ENCODE measurements around the gene EDC3. TPM values are rescaled to one million over a fixed set of nuclear protein-coding genes. Genes with fewer than 3 reads are reported as not detected.

The EDC3 gene
- total RNA-seq, 2 experiments from 2014 or later = 11.0 to 11.1 TPM

DNA sequence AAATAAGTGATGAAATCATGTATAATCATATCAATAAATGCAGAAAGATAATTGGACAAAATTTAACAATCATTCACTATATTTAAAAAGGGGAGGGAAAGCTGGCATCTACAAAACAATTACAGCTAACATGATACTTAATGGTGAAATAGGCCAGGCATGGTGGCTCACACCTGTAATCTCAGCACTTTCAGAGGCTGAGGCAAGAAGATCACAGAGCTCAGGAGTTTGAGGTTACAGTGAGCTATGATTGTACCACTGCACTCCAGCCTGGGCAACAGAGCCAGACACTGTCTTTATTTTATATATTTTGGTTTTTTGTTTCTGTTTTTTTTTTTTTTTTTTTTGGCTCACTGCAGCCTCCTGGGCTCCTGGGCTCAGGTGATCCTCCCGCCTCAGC lies 12.1 kb downstream of the EDC3 start:
- intact Hi-C loops (cut with DNase I, micrococcal nuclease) = no loop called here
- Mint-ChIP-seq H3K36me3 (ENCODE audit: low read depth) (peaks cover 40% of the 10 kb centered on the region), H3K27ac (no peak overlapping the region), H3K4me3 (no peak overlapping the region), H3K9me3 (peaks cover 2% of the 10 kb centered on the region), H3K4me1 (ENCODE audit: low read depth) (peaks cover 10% of the 10 kb centered on the region), H3K27me3 (no peaks in the 10 kb centered on the region)
- DNase-seq (no peak), ATAC-seq (ENCODE audit: poor library complexity) (no peak)
- H3K27me3 ChIP-seq (ENCODE audit: control insufficient read depth in 1 of 2, insufficient read depth in 2 of 2, low read length in 2 of 2) = no peaks in the 10 kb centered on the region
- H3K9me3 ChIP-seq (ENCODE audit: control insufficient read depth in 1 of 2, insufficient read depth in 1 of 2, low read length in 2 of 2) = no peaks in the 10 kb centered on the region
- H3K27ac ChIP-seq (ENCODE audit: low read depth in 1 of 2, low read length in 2 of 2) = no peak overlapping the region
- POLR2A ChIA-PET = no interaction called here
- no peaks in the 10 kb centered on the region for H3K4me1 ChIP-seq (ENCODE audit: insufficient read depth, low read length)
- H3K4me3 ChIP-seq (ENCODE audit: low read length) = no peak overlapping the region
- TF ChIP-seq, protein P1, sequence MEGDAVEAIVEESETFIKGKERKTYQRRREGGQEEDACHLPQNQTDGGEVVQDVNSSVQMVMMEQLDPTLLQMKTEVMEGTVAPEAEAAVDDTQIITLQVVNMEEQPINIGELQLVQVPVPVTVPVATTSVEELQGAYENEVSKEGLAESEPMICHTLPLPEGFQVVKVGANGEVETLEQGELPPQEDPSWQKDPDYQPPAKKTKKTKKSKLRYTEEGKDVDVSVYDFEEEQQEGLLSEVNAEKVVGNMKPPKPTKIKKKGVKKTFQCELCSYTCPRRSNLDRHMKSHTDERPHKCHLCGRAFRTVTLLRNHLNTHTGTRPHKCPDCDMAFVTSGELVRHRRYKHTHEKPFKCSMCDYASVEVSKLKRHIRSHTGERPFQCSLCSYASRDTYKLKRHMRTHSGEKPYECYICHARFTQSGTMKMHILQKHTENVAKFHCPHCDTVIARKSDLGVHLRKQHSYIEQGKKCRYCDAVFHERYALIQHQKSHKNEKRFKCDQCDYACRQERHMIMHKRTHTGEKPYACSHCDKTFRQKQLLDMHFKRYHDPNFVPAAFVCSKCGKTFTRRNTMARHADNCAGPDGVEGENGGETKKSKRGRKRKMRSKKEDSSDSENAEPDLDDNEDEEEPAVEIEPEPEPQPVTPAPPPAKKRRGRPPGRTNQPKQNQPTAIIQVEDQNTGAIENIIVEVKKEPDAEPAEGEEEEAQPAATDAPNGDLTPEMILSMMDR (IDR thresholded peaks at IDR 0.05) = no peak
- peaks cover 10% of the 10 kb centered on the region for H3K36me3 ChIP-seq (ENCODE audit: insufficient read depth, low read length)
- CTCF ChIA-PET = interaction anchor here (0.6 to 1.4 kb wide), 5 partner anchors 54 to 1542 kb away, joined by 3 to 5 read pairs (median 3); no protein-coding TSS in a partner anchor

DNA sequence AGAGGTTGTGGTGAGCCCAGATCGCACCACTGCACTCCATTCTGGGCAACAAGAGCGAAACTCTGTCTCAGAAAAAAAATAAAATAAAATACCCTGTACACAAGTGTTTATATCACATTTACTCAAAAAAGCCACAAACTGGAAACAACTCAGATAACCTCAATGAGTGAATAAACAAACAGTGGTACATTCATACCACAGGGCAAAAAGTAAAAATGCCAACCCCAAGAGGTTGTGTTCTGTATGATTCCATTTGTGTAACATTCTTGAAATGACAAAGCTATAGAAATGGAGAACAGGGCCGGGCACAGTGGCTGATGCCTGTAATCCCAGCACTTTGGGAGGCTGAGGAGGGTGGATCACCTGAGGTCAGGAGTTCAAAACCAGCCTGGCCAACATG lies 12.9 kb downstream of the EDC3 start:
- no peak overlapping the region for H3K27ac Mint-ChIP-seq
- POLR2A ChIA-PET = no interaction called here
- H3K27me3 Mint-ChIP-seq = no peaks in the 10 kb centered on the region

DNA sequence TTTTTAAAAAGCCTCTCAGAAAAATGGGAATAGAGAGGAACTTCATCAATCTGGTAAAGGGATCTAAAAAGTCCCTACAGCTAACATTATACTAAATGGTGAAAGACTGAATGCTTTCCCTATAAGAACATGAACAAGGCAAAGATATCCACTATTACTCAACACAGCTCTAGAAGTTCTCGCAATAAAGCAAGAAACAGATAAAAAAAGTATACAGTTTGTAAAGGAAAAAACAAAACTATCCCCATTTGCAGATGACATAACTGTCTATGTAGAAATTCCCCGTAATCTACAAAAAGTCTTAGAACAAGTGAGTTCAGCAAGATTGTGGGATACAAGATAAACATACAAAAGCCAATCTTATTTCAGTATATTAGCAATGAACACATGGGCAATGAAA lies 15.4 kb downstream of the EDC3 start:
- Histone ChIP-seq H3K27me3 (ENCODE audit: control insufficient read depth in 1 of 2, insufficient read depth in 2 of 2, low read length in 2 of 2) (no peaks in the 10 kb centered on the region), H3K4me3 (ENCODE audit: low read length) (no peak overlapping the region), H3K36me3 (ENCODE audit: insufficient read depth, low read length) (peaks cover 10% of the 10 kb centered on the region), H3K9me3 (ENCODE audit: control insufficient read depth in 1 of 2, insufficient read depth in 1 of 2, low read length in 2 of 2) (no peaks in the 10 kb centered on the region), H3K4me1 (ENCODE audit: insufficient read depth, low read length) (no peaks in the 10 kb centered on the region), H3K27ac (ENCODE audit: low read depth in 1 of 2, low read length in 2 of 2) (no peak overlapping the region)
- Mint-ChIP-seq H3K36me3 (ENCODE audit: low read depth) (peaks cover 30% of the 10 kb centered on the region), H3K4me1 (ENCODE audit: low read depth) (peaks cover 15% of the 10 kb centered on the region), H3K27me3 (no peaks in the 10 kb centered on the region), H3K27ac (no peak overlapping the region), H3K9me3 (peaks cover 2% of the 10 kb centered on the region), H3K4me3 (no peak overlapping the region)
- TF ChIP-seq, protein P1 (IDR thresholded peaks at IDR 0.05) = no peak
- no peak for DNase-seq
- ChIA-PET CTCF (no interaction called here), POLR2A (interaction anchor here (0.6 kb wide), 1 partner anchor 60 kb away, joined by 3 read pairs; no protein-coding TSS in a partner anchor)
- ATAC-seq (ENCODE audit: poor library complexity) = no peak
- intact Hi-C loops (cut with DNase I, micrococcal nuclease) = no loop called here

More for the DNA sequence above, 12.9 kb downstream of the EDC3 start:
- Histone ChIP-seq H3K4me3 (ENCODE audit: low read length) (no peak overlapping the region), H3K27ac (ENCODE audit: low read depth in 1 of 2, low read length in 2 of 2) (no peak overlapping the region), H3K36me3 (ENCODE audit: insufficient read depth, low read length) (peaks cover 10% of the 10 kb centered on the region), H3K9me3 (ENCODE audit: control insufficient read depth in 1 of 2, insufficient read depth in 1 of 2, low read length in 2 of 2) (no peaks in the 10 kb centered on the region), H3K4me1 (ENCODE audit: insufficient read depth, low read length) (no peaks in the 10 kb centered on the region), H3K27me3 (ENCODE audit: control insufficient read depth in 1 of 2, insufficient read depth in 2 of 2, low read length in 2 of 2) (no peaks in the 10 kb centered on the region)
- CTCF ChIA-PET = no interaction called here
- H3K4me1 Mint-ChIP-seq (ENCODE audit: low read depth) = peaks cover 8% of the 10 kb centered on the region
- intact Hi-C loops (cut with DNase I, micrococcal nuclease) = no loop called here
- DNase-seq (no peak), ATAC-seq (ENCODE audit: poor library complexity) (no peak)
- peaks cover 2% of the 10 kb centered on the region for H3K9me3 Mint-ChIP-seq
- H3K36me3 Mint-ChIP-seq (ENCODE audit: low read depth) = peaks cover 35% of the 10 kb centered on the region
- TF ChIP-seq, protein P1 (IDR thresholded peaks at IDR 0.05) = no peak
- no peak overlapping the region for H3K4me3 Mint-ChIP-seq
